Activated T-cell treated with anti-CD3 and anti-CD28 coated beads, Interleukin-2, amount 50 U/mL, for 4 hours (primary cell): ENCODE measurements around the gene TOX3. TPM values are rescaled to one million over a fixed set of nuclear protein-coding genes. Genes with fewer than 3 reads are reported as not detected.

Experiments used
- ATAC-seq, 2 donors: fragments of 200-7000 bp; cut with Tn5 transposase; one replicate each; pipeline ENCODE4 v1.10.0; 2021
- DNase-seq: peaks from one replicate; pipeline ENCODE4 v3.0.0-alpha.2; 2020
- H3K27me3 Mint-ChIP-seq: one replicate; pipeline ENCODE4 v1.8.0; 2021; ENCODE audit warnings: low read depth, mixed read lengths
- H3K36me3 Mint-ChIP-seq: one replicate; pipeline ENCODE4 v1.8.0; 2022; ENCODE audit warnings: mixed read lengths; ENCODE audit not compliant: insufficient read depth
- H3K4me1 Mint-ChIP-seq: one replicate; pipeline ENCODE4 v1.8.0; 2021; ENCODE audit warnings: low read depth, mixed read lengths
- H3K4me3 Mint-ChIP-seq: one replicate; pipeline ENCODE4 v1.8.0; 2021; ENCODE audit warnings: mild to moderate bottlenecking, moderate library complexity, mixed read lengths
- H3K9me3 Mint-ChIP-seq: one replicate; pipeline ENCODE4 v1.8.0; 2021; ENCODE audit warnings: mixed read lengths
- total RNA-seq, 3 donors: library from RNA; stranded (reverse); gene quantifications; one replicate each; pipeline ENCODE4 v1.2.1, GENCODE V29; 2021

Gene TOX3
- total RNA-seq, 3 donors from 2014 or later = 0.08 TPM; not detected in 2

GRCh38 chr16:52553322-52553721 is 6.4 kb upstream of the TOX3 start:
- peaks cover 8% of the 10 kb centered on the region for H3K27me3 Mint-ChIP-seq
- no peak for DNase-seq
- H3K4me1 Mint-ChIP-seq = no peaks in the 10 kb centered on the region
- no peaks in the 10 kb centered on the region for H3K36me3 Mint-ChIP-seq
- ATAC-seq = no peak
- peaks cover 6% of the 10 kb centered on the region for H3K9me3 Mint-ChIP-seq
- H3K4me3 Mint-ChIP-seq = no peak overlapping the region

- Mint-ChIP-seq H3K27me3 (peaks cover 15% of the 10 kb centered on the region), H3K4me1 (no peaks in the 10 kb centered on the region), H3K4me3 (no peak overlapping the region), H3K9me3 (peaks cover 6% of the 10 kb centered on the region), H3K36me3 (no peaks in the 10 kb centered on the region)
- DNase-seq = no peak
- no peak for ATAC-seq
Measured at GRCh38 chr16:52552643-52553042, 5.7 kb upstream of the TOX3 start.

- H3K27me3 Mint-ChIP-seq = peaks cover 37% of the 10 kb centered on the region
- no peak for DNase-seq
- no peak for ATAC-seq
- peaks cover 6% of the 10 kb centered on the region for H3K9me3 Mint-ChIP-seq
- H3K4me3 Mint-ChIP-seq = no peak overlapping the region
- no peaks in the 10 kb centered on the region for H3K4me1 Mint-ChIP-seq
- no peaks in the 10 kb centered on the region for H3K36me3 Mint-ChIP-seq
Measured at GRCh38 chr16:52549011-52549692, 2.2 kb upstream of the TOX3 start.

GRCh38 chr16:52548261-52549010 is 1.5 kb upstream of the TOX3 start:
- Mint-ChIP-seq H3K4me1 (no peaks in the 10 kb centered on the region), H3K36me3 (no peaks in the 10 kb centered on the region), H3K27me3 (peaks cover 41% of the 10 kb centered on the region), H3K9me3 (peaks cover under 1% of the 10 kb centered on the region), H3K4me3 (no peak overlapping the region)
- no peak for ATAC-seq
- no peak for DNase-seq

- DNase-seq = no peak
- Mint-ChIP-seq H3K4me1 (no peaks in the 10 kb centered on the region), H3K9me3 (no peaks in the 10 kb centered on the region), H3K4me3 (no peak overlapping the region), H3K36me3 (no peaks in the 10 kb centered on the region), H3K27me3 (peaks cover 41% of the 10 kb centered on the region)
- no peak for ATAC-seq
Measured at GRCh38 chr16:52547834-52548215, 882 bp upstream of the TOX3 start.

- ATAC-seq = peak in 1 of 2 donors; percentile 10
- no peak overlapping the region for H3K4me3 Mint-ChIP-seq
- H3K27me3 Mint-ChIP-seq = peaks cover 45% of the 10 kb centered on the region
- no peaks in the 10 kb centered on the region for H3K9me3 Mint-ChIP-seq
- H3K4me1 Mint-ChIP-seq = no peaks in the 10 kb centered on the region
- no peaks in the 10 kb centered on the region for H3K36me3 Mint-ChIP-seq
- DNase-seq = no peak
Measured at GRCh38 chr16:52546291-52547003, 496 bp downstream of the TOX3 start.

GRCh38 chr16:52545898-52546266 is 1.1 kb downstream of the TOX3 start:
- Mint-ChIP-seq H3K9me3 (no peaks in the 10 kb centered on the region), H3K36me3 (no peaks in the 10 kb centered on the region), H3K4me1 (no peaks in the 10 kb centered on the region), H3K4me3 (no peak overlapping the region), H3K27me3 (peaks cover 45% of the 10 kb centered on the region)
- DNase-seq (no peak), ATAC-seq (no peak)

- no peaks in the 10 kb centered on the region for H3K36me3 Mint-ChIP-seq
- DNase-seq (no peak), ATAC-seq (no peak)
- H3K27me3 Mint-ChIP-seq = peaks cover 45% of the 10 kb centered on the region
- H3K9me3 Mint-ChIP-seq = no peaks in the 10 kb centered on the region
- H3K4me3 Mint-ChIP-seq = no peak overlapping the region
- H3K4me1 Mint-ChIP-seq = no peaks in the 10 kb centered on the region
Measured at GRCh38 chr16:52545222-52545897, 1.6 kb downstream of the TOX3 start.

- H3K4me1 Mint-ChIP-seq = no peaks in the 10 kb centered on the region
- ATAC-seq (no peak), DNase-seq (no peak)
- H3K9me3 Mint-ChIP-seq = no peaks in the 10 kb centered on the region
- no peaks in the 10 kb centered on the region for H3K36me3 Mint-ChIP-seq
- no peak overlapping the region for H3K4me3 Mint-ChIP-seq
- peaks cover 45% of the 10 kb centered on the region for H3K27me3 Mint-ChIP-seq
Measured at GRCh38 chr16:52544703-52545102, 2.2 kb downstream of the TOX3 start.

- no peaks in the 10 kb centered on the region for H3K9me3 Mint-ChIP-seq
- H3K36me3 Mint-ChIP-seq = no peaks in the 10 kb centered on the region
- no peaks in the 10 kb centered on the region for H3K4me1 Mint-ChIP-seq
- no peak for ATAC-seq
- H3K4me3 Mint-ChIP-seq = no peak overlapping the region
- H3K27me3 Mint-ChIP-seq = peaks cover 40% of the 10 kb centered on the region
- no peak for DNase-seq
Measured at GRCh38 chr16:52543654-52544053, 3.3 kb downstream of the TOX3 start.

- no peak for DNase-seq
- ATAC-seq = no peak
- no peak overlapping the region for H3K4me3 Mint-ChIP-seq
- H3K27me3 Mint-ChIP-seq = peaks cover 22% of the 10 kb centered on the region
- H3K4me1 Mint-ChIP-seq = no peaks in the 10 kb centered on the region
- H3K9me3 Mint-ChIP-seq = no peaks in the 10 kb centered on the region
- no peaks in the 10 kb centered on the region for H3K36me3 Mint-ChIP-seq
Measured at GRCh38 chr16:52540910-52541309, 6.0 kb downstream of the TOX3 start.

GRCh38 chr16:52539191-52539590 is 7.8 kb downstream of the TOX3 start:
- DNase-seq = no peak
- no peak for ATAC-seq
- Mint-ChIP-seq H3K4me1 (no peaks in the 10 kb centered on the region), H3K27me3 (peaks cover 8% of the 10 kb centered on the region), H3K36me3 (no peaks in the 10 kb centered on the region), H3K9me3 (no peaks in the 10 kb centered on the region), H3K4me3 (no peak overlapping the region)

GRCh38 chr16:52538511-52538910 is 8.4 kb downstream of the TOX3 start:
- Mint-ChIP-seq H3K4me1 (no peaks in the 10 kb centered on the region), H3K4me3 (no peak overlapping the region), H3K27me3 (peaks cover 4% of the 10 kb centered on the region), H3K9me3 (no peaks in the 10 kb centered on the region), H3K36me3 (no peaks in the 10 kb centered on the region)
- DNase-seq (no peak), ATAC-seq (no peak)

GRCh38 chr16:52537516-52537915 is 9.4 kb downstream of the TOX3 start:
- no peak for DNase-seq
- no peaks in the 10 kb centered on the region for H3K9me3 Mint-ChIP-seq
- no peak overlapping the region for H3K4me3 Mint-ChIP-seq
- peaks cover 2% of the 10 kb centered on the region for H3K27me3 Mint-ChIP-seq
- no peaks in the 10 kb centered on the region for H3K36me3 Mint-ChIP-seq
- no peaks in the 10 kb centered on the region for H3K4me1 Mint-ChIP-seq
- ATAC-seq = no peak
